Upper lobe of left lung (tissue), 6 donors: ENCODE measurements around the gene IGF2R. TPM values are rescaled to one million over a fixed set of nuclear protein-coding genes. Genes with fewer than 3 reads are reported as not detected.
"Not testable (repeated sequence)": the region's sequence is repeated elsewhere in the genome, so short reads cannot be mapped to it uniquely, and the experiment has no call there.

Experiments
- ATAC-seq, 2 donors: fragments of 200-7000 bp; cut with Tn5 transposase; one replicate each; pipeline ENCODE4 v1.9.1; 2022; ENCODE audit warnings: mild to moderate bottlenecking in 2 of 2, moderate library complexity in 2 of 2; ENCODE audit not compliant: low FRiP score in 2 of 2
- DNase-seq, 2 donors: peaks; one replicate each; pipeline ENCODE4 v3.0.0-alpha.2; 2019 to 2020
- H3K27ac ChIP-seq, 4 donors: fragments of 200-600 bp; sonication (generic); one replicate each; pipeline ENCODE4 v1.5.1; 2016 to 2019
- H3K27me3 ChIP-seq, 4 donors: fragments of 200-600 bp; sonication (generic); one replicate each; pipeline ENCODE4 v1.5.1; 2017 to 2019
- H3K36me3 ChIP-seq, 4 donors: fragments of 200-600 bp; sonication (generic); one replicate each; pipeline ENCODE4 v1.5.1; 2016 to 2019
- H3K4me1 ChIP-seq, 4 donors: fragments of 200-600 bp; sonication (generic); one replicate each; pipeline ENCODE4 v1.5.1; 2018 to 2019
- H3K4me3 ChIP-seq, 4 donors: fragments of 200-600 bp; sonication (generic); one replicate each; pipeline ENCODE4 v1.5.1; 2017 to 2019; ENCODE audit warnings: mild to moderate bottlenecking in 2 of 4, moderate library complexity in 1 of 4
- H3K9me3 ChIP-seq, 4 donors: fragments of 200-600 bp; sonication (generic); one replicate each; pipeline ENCODE4 v1.5.1; 2018 to 2019
- CTCF ChIP-seq, 6 experiments: fragments of 450-650 bp in 4 of 6; fragments of 200-600 bp in 2 of 6; sonication (generic) in 2 of 6; IDR thresholded peaks; one replicate each; pipeline ENCODE4 v1.5.1; 2016 to 2019; ENCODE audit warnings: antibody characterized with exemption in 6 of 6
- EP300 ChIP-seq, 4 donors: sonication (generic); formaldehyde crosslinking; IDR thresholded peaks; one replicate each; pipeline ENCODE4 v1.5.1; 2017; ENCODE audit warnings: antibody characterized with exemption in 4 of 4, control low read depth in 2 of 4
- POLR2A ChIP-seq, 4 donors: fragments of 450-650 bp; IDR thresholded peaks; one replicate each; pipeline ENCODE4 v1.5.1; 2016 to 2017; ENCODE audit warnings: antibody characterized with exemption in 4 of 4, mild to moderate bottlenecking in 2 of 4
- POLR2AphosphoS5 ChIP-seq, 2 donors: sonication (generic); formaldehyde crosslinking; IDR thresholded peaks; one replicate each; pipeline ENCODE4 v1.5.1; 2017; ENCODE audit warnings: antibody characterized with exemption in 2 of 2
- WGBS, 2 donors: methylation state at CpG; one replicate each; pipeline ENCODE4 v1.1.5; 2017 to 2018; 5-methylcytosine and 5-hydroxymethylcytosine counted together
- total RNA-seq, 6 donors: library from RNA; depleted of rRNA in 4 of 6; stranded (reverse); fragments of >200 nt in 4 of 6; gene quantifications; one replicate each; pipeline versions ENCODE4 v1.1.0 to v1.2.1, GENCODE V29; 2016 to 2021
- donor health status: DM: no; HTN: no; CAD: no; lungs with moderate emphysema.
- donor health status: DM: no; HTN: yes; CAD: no; lungs with severe emphysema.

Gene IGF2R
- total RNA-seq, 6 donors from 2014 or later = 103 to 150 (median 128) TPM

- DNase-seq (no peak), ATAC-seq (peak in 1 of 2 donors; percentile 85)
- no peaks in the 10 kb centered on the region for H3K4me1 ChIP-seq
- no peak overlapping the region for H3K27ac ChIP-seq
- WGBS, 2 donors = 73 to 79% methylated on average over 13 of the region's 13 CpGs
- peaks cover 61 to 100% (median 96%) of the 10 kb centered on the region in 4 donors for H3K36me3 ChIP-seq
- TF ChIP-seq POLR2A (IDR thresholded peaks at IDR 0.05) = no peak
- TF ChIP-seq CTCF (IDR thresholded peaks at IDR 0.05) = peak in 4 of 6 experiments; percentile 11 to 36 (median 35)
- H3K27me3 ChIP-seq = no peaks in the 10 kb centered on the region
- no peaks in the 10 kb centered on the region for H3K9me3 ChIP-seq
- H3K4me3 ChIP-seq = no peak overlapping the region
Measured at GRCh38 chr6:160088069-160088783, 119.3 kb downstream of the IGF2R start.

GRCh38 chr6:160088784-160089533 is 120.1 kb downstream of the IGF2R start:
- Histone ChIP-seq H3K27me3 (no peaks in the 10 kb centered on the region), H3K4me3 (no peak overlapping the region), H3K27ac (no peak overlapping the region), H3K9me3 (no peaks in the 10 kb centered on the region), H3K4me1 (no peaks in the 10 kb centered on the region), H3K36me3 (peaks cover 62 to 100% (median 96%) of the 10 kb centered on the region in 4 donors)
- DNase-seq (peak in 1 of 2 donors; percentile 37), ATAC-seq (no peak)
- TF ChIP-seq POLR2AphosphoS5 (IDR thresholded peaks at IDR 0.05) = no peak
- no peak for TF ChIP-seq CTCF (IDR thresholded peaks at IDR 0.05)
- WGBS, 2 donors = 90 to 94% methylated on average over 18 to 21 of the region's 21 CpGs

- no peak for ATAC-seq
- Histone ChIP-seq H3K4me3 (no peak overlapping the region), H3K27ac (no peak overlapping the region), H3K9me3 (no peaks in the 10 kb centered on the region), H3K4me1 (no peaks in the 10 kb centered on the region), H3K36me3 (peaks cover 60 to 100% (median 95%) of the 10 kb centered on the region in 4 donors), H3K27me3 (no peaks in the 10 kb centered on the region)
- 97 to 99% methylated on average over 7 of the region's 7 CpGs for WGBS, 2 donors
- no peak for DNase-seq
- no peak for TF ChIP-seq POLR2AphosphoS5 (IDR thresholded peaks at IDR 0.05)
- no peak for TF ChIP-seq CTCF (IDR thresholded peaks at IDR 0.05)
- TF ChIP-seq POLR2A (IDR thresholded peaks at IDR 0.05) = no peak
- no peak for TF ChIP-seq EP300 (IDR thresholded peaks at IDR 0.05)
Measured at GRCh38 chr6:160089534-160089897, 120.6 kb downstream of the IGF2R start.

GRCh38 chr6:160090442-160091239 is 121.8 kb downstream of the IGF2R start:
- DNase-seq = peak in 1 of 2 donors; percentile 54
- H3K9me3 ChIP-seq, ATAC-seq, H3K4me1 ChIP-seq, H3K4me3 ChIP-seq, H3K27ac ChIP-seq, H3K27me3 ChIP-seq: not testable (repeated sequence)
- H3K36me3 ChIP-seq = peaks cover 55 to 99% (median 90%) of the 10 kb centered on the region in 4 donors
- 89 to 94% methylated on average over 14 to 21 of the region's 32 CpGs for WGBS, 2 donors

- not testable (repeated sequence) for ATAC-seq
Measured at GRCh38 chr6:160092176-160092575, 123.3 kb downstream of the IGF2R start.

More at GRCh38 chr6:160092176-160092575, 123.3 kb downstream of the IGF2R start:
- H3K27me3 ChIP-seq, H3K27ac ChIP-seq, H3K4me1 ChIP-seq, H3K9me3 ChIP-seq, H3K4me3 ChIP-seq, DNase-seq: not testable (repeated sequence)
- 92 to 95% methylated on average over 5 of the region's 6 CpGs for WGBS, 2 donors
- H3K36me3 ChIP-seq = peaks cover 56 to 99% (median 86%) of the 10 kb centered on the region in 4 donors
